ENCODE data around the gene CNTNAP2. TPM values are rescaled to one million over a fixed set of nuclear protein-coding genes. Genes with fewer than 3 reads are reported as not detected.

The CNTNAP2 gene
- total RNA-seq, 4 donors from 2014 or later: not detected

GRCh38 chr7:147674705-147675104 is 1558.1 kb downstream of the CNTNAP2 start:
- Histone ChIP-seq H3K4me3 (no peak overlapping the region), H3K4me1 (no peaks in the 10 kb centered on the region), H3K9me3 (no peaks in the 10 kb centered on the region), H3K27ac (no peak overlapping the region), H3K36me3 (no peaks in the 10 kb centered on the region), H3K27me3 (no peaks in the 10 kb centered on the region)
- intact Hi-C loops (cut with DNase I; ENCODE audit: low total_unique reads): no loop called here
- TF ChIP-seq POLR2A (IDR thresholded peaks at IDR 0.05) (no peak), CTCF (IDR thresholded peaks at IDR 0.05 in 4 of 5, conservative IDR thresholded peaks at IDR 0.05 in 1 of 5) (no peak)
- in situ Hi-C loops (cut with MboI; ENCODE audit: low sequenced_read_pairs in 4 of 4): no loop called here
- no peak for DNase-seq
- ATAC-seq: no peak

- TF ChIP-seq POLR2A (IDR thresholded peaks at IDR 0.05): no peak
- no peak for TF ChIP-seq CTCF (IDR thresholded peaks at IDR 0.05 in 4 of 5, conservative IDR thresholded peaks at IDR 0.05 in 1 of 5)
- intact Hi-C loops (cut with DNase I; ENCODE audit: low total_unique reads) (no loop called here), in situ Hi-C loops (cut with MboI; ENCODE audit: low sequenced_read_pairs in 4 of 4) (no loop called here)
- ATAC-seq (no peak), DNase-seq (no peak)
- no peak overlapping the region for H3K4me3 ChIP-seq
- H3K27ac ChIP-seq: no peak overlapping the region
- H3K27me3 ChIP-seq: no peaks in the 10 kb centered on the region
- no peaks in the 10 kb centered on the region for H3K9me3 ChIP-seq
- H3K36me3 ChIP-seq: no peaks in the 10 kb centered on the region
- H3K4me1 ChIP-seq: no peaks in the 10 kb centered on the region
Measured at GRCh38 chr7:147678943-147679342, 1562.3 kb downstream of the CNTNAP2 start.

DNA sequence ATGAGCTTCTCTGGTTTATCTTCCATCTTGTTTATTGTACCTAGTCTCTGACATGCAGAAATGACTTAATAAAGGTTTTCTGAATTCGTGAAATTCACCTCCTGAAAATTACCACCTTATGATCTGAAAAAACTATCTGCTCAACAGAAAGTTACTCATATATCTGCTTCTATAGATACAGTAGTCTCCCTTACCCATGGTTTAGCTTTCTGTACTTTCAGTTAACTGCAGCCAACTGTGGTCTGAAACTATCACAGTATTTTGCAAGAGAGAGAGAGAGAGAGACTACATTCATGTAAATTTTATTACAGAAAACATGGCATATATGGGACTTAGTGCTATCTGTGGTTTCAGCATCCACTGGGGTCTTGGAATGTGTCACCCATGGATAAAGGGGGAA is 1564.9 kb downstream of the CNTNAP2 start:
- Histone ChIP-seq H3K27me3 (no peaks in the 10 kb centered on the region), H3K4me1 (no peaks in the 10 kb centered on the region), H3K36me3 (no peaks in the 10 kb centered on the region), H3K4me3 (no peak overlapping the region), H3K9me3 (no peaks in the 10 kb centered on the region), H3K27ac (no peak overlapping the region)
- TF ChIP-seq POLR2A (IDR thresholded peaks at IDR 0.05): no peak
- no peak for TF ChIP-seq CTCF (IDR thresholded peaks at IDR 0.05 in 4 of 5, conservative IDR thresholded peaks at IDR 0.05 in 1 of 5)
- in situ Hi-C loops (cut with MboI; ENCODE audit: low sequenced_read_pairs in 4 of 4) (no loop called here), intact Hi-C loops (cut with DNase I; ENCODE audit: low total_unique reads) (no loop called here)
- DNase-seq: no peak
- no peak for ATAC-seq

GRCh38 chr7:147700702-147701101 is 1584.1 kb downstream of the CNTNAP2 start:
- in situ Hi-C loops (cut with MboI; ENCODE audit: low sequenced_read_pairs in 4 of 4): loop anchor here in 1 of 4 donors (25.0 kb wide), 1 partner anchor 112 kb away; no protein-coding TSS in a partner anchor
- no peak for TF ChIP-seq CTCF (IDR thresholded peaks at IDR 0.05 in 4 of 5, conservative IDR thresholded peaks at IDR 0.05 in 1 of 5)
- no peak for TF ChIP-seq POLR2A (IDR thresholded peaks at IDR 0.05)
- ATAC-seq: no peak

GRCh38 chr7:147707926-147708325 is 1591.3 kb downstream of the CNTNAP2 start:
- ATAC-seq: no peak
- Histone ChIP-seq H3K27me3 (no peaks in the 10 kb centered on the region), H3K9me3 (no peaks in the 10 kb centered on the region), H3K4me1 (no peaks in the 10 kb centered on the region), H3K4me3 (no peak overlapping the region), H3K27ac (no peak overlapping the region), H3K36me3 (no peaks in the 10 kb centered on the region)
- no peak for TF ChIP-seq CTCF (IDR thresholded peaks at IDR 0.05 in 4 of 5, conservative IDR thresholded peaks at IDR 0.05 in 1 of 5)
- no peak for TF ChIP-seq POLR2A (IDR thresholded peaks at IDR 0.05)
- in situ Hi-C loops (cut with MboI; ENCODE audit: low sequenced_read_pairs in 4 of 4): loop anchor here in 1 of 4 donors (25.0 kb wide), 1 partner anchor 104 kb away; no protein-coding TSS in a partner anchor
- DNase-seq: no peak
- intact Hi-C loops (cut with DNase I; ENCODE audit: low total_unique reads): no loop called here

More at GRCh38 chr7:147700702-147701101, 1584.1 kb downstream of the CNTNAP2 start:
- DNase-seq: no peak
- Histone ChIP-seq H3K4me3 (no peak overlapping the region), H3K9me3 (no peaks in the 10 kb centered on the region), H3K4me1 (no peaks in the 10 kb centered on the region), H3K27me3 (no peaks in the 10 kb centered on the region), H3K27ac (no peak overlapping the region), H3K36me3 (no peaks in the 10 kb centered on the region)
- intact Hi-C loops (cut with DNase I; ENCODE audit: low total_unique reads): no loop called here

All from gastrocnemius medialis (tissue), 4 donors.